Parathyroid adenoma (tissue), 2 donors: ENCODE results near the gene RNF4.
"Not testable (repeated sequence)": the region's sequence is repeated elsewhere in the genome, so short reads cannot be mapped to it uniquely, and the experiment has no call there.

ENCODE experiments used
- H2AFZ ChIP-seq: fragments of 300-600 bp; sonication (generic); one replicate; pipeline ENCODE4 v1.7.0; 2017; ENCODE audit warnings: antibody characterized with exemption, mild to moderate bottlenecking
- H3K27ac ChIP-seq: fragments of 300-600 bp; sonication (generic); one replicate; pipeline ENCODE4 v1.7.0; 2017
- H3K27me3 ChIP-seq: fragments of 300-600 bp; sonication (generic); one replicate; pipeline ENCODE4 v1.7.0; 2017; ENCODE audit warnings: low read length; ENCODE audit not compliant: control insufficient read depth, insufficient read depth
- H3K36me3 ChIP-seq: fragments of 300-600 bp; sonication (generic); one replicate; pipeline ENCODE4 v1.7.0; 2017; ENCODE audit warnings: low read length; ENCODE audit not compliant: control insufficient read depth, insufficient read depth
- H3K4me1 ChIP-seq: fragments of 300-600 bp; sonication (generic); one replicate; pipeline ENCODE4 v1.7.0; 2017; ENCODE audit warnings: control low read depth
- H3K4me2 ChIP-seq: fragments of 300-600 bp; sonication (generic); one replicate; pipeline ENCODE4 v1.7.0; 2017; ENCODE audit warnings: low read length
- H3K4me3 ChIP-seq: fragments of 300-600 bp; sonication (generic); one replicate; pipeline ENCODE4 v1.7.0; 2017; ENCODE audit warnings: low read depth, low read length
- H3K79me2 ChIP-seq: fragments of 300-600 bp; sonication (generic); one replicate; pipeline ENCODE4 v1.7.0; 2017; ENCODE audit warnings: control low read depth
- H3K9ac ChIP-seq: fragments of 300-600 bp; sonication (generic); one replicate; pipeline ENCODE4 v1.7.0; 2017; ENCODE audit warnings: mild to moderate bottlenecking
- H3K9me3 ChIP-seq: fragments of 300-600 bp; sonication (generic); one replicate; pipeline ENCODE4 v1.7.0; 2017; ENCODE audit warnings: low read length; ENCODE audit not compliant: control insufficient read depth
- CTCF ChIP-seq: fragments of 300-600 bp; sonication (generic); IDR thresholded peaks from one replicate; pipeline ENCODE4 v1.7.0; 2017; ENCODE audit warnings: antibody characterized with exemption, mild to moderate bottlenecking
- donor health status: primary hyperparathyroidism.

RNF4 gene

GRCh38 chr4:2545321-2546013 lies 76.6 kb downstream of the RNF4 start:
- Histone ChIP-seq H3K4me1 (no peaks in the 10 kb centered on the region), H3K27me3 (no peaks in the 10 kb centered on the region), H3K79me2 (peaks cover 41% of the 10 kb centered on the region), H3K4me3 (no peak overlapping the region), H3K36me3 (no peaks in the 10 kb centered on the region), H2AFZ (no peak overlapping the region), H3K9me3 (no peaks in the 10 kb centered on the region), H3K9ac (no peak overlapping the region), H3K4me2 (no peak overlapping the region), H3K27ac (no peak overlapping the region)
- TF ChIP-seq CTCF, result no peak

GRCh38 chr4:2546286-2546823 lies 77.4 kb downstream of the RNF4 start:
- TF ChIP-seq CTCF, result no peak
- no peaks in the 10 kb centered on the region for H3K27me3 ChIP-seq
- no peak overlapping the region for H3K9ac ChIP-seq
- H3K4me3 ChIP-seq, result no peak overlapping the region
- H3K36me3 ChIP-seq, result no peaks in the 10 kb centered on the region
- H3K4me1 ChIP-seq, result no peaks in the 10 kb centered on the region
- H3K79me2 ChIP-seq, result peaks cover 40% of the 10 kb centered on the region
- no peak overlapping the region for H3K4me2 ChIP-seq
- H2AFZ ChIP-seq, result no peak overlapping the region
- no peaks in the 10 kb centered on the region for H3K9me3 ChIP-seq
- no peak overlapping the region for H3K27ac ChIP-seq

GRCh38 chr4:2546961-2547691 lies 78.2 kb downstream of the RNF4 start:
- not testable (repeated sequence) for H3K4me2 ChIP-seq, H3K9ac ChIP-seq, H3K9me3 ChIP-seq, H2AFZ ChIP-seq, H3K27me3 ChIP-seq, H3K36me3 ChIP-seq, H3K27ac ChIP-seq, H3K4me1 ChIP-seq, H3K4me3 ChIP-seq
- peaks cover 34% of the 10 kb centered on the region for H3K79me2 ChIP-seq

DNA sequence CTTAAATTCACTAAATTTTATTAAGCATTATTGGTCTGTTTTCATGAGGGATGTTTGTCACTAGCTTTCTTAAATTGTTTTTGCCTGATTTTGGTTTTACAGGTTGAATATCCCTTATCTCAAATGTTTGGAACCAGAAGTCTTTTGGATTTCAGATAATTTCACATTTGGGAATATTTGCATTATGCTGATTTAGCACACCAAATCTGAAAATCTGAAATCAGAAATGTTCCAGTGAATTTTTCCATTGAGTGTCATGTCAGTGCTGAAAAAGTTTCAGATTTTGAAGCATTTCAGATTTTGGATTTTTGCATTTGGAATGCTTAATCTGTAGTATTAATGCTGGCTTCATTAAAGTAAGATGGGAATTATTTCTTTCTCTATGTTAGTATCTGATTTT lies 82.2 kb downstream of the RNF4 start:
- H3K4me1 ChIP-seq, result no peaks in the 10 kb centered on the region
- no peak overlapping the region for H3K27ac ChIP-seq
- no peaks in the 10 kb centered on the region for H3K9me3 ChIP-seq
- H3K36me3 ChIP-seq, result no peaks in the 10 kb centered on the region
- TF ChIP-seq CTCF, result no peak
- no peaks in the 10 kb centered on the region for H3K27me3 ChIP-seq
- no peak overlapping the region for H3K9ac ChIP-seq
- peaks cover 36% of the 10 kb centered on the region for H3K79me2 ChIP-seq
- no peak overlapping the region for H2AFZ ChIP-seq
- no peak overlapping the region for H3K4me3 ChIP-seq
- no peak overlapping the region for H3K4me2 ChIP-seq

GRCh38 chr4:2552806-2553205 lies 83.9 kb downstream of the RNF4 start:
- peaks cover 3% of the 10 kb centered on the region for H3K4me1 ChIP-seq
- H3K27me3 ChIP-seq, result no peaks in the 10 kb centered on the region
- H3K4me2 ChIP-seq, result no peak overlapping the region
- H3K9me3 ChIP-seq, result no peaks in the 10 kb centered on the region
- no peak overlapping the region for H2AFZ ChIP-seq
- no peak overlapping the region for H3K4me3 ChIP-seq
- no peak overlapping the region for H3K9ac ChIP-seq
- H3K36me3 ChIP-seq, result no peaks in the 10 kb centered on the region
- H3K79me2 ChIP-seq, result peaks cover 39% of the 10 kb centered on the region
- no peak for TF ChIP-seq CTCF
- no peak overlapping the region for H3K27ac ChIP-seq
